HG03066 (cell line): ENCODE measurements around the gene C20orf96.
"Not testable (repeated sequence)": the region's sequence is repeated elsewhere in the genome, so short reads cannot be mapped to it uniquely, and the experiment has no call there.

Experiments used
- ATAC-seq: cut with Tn5 transposase; IDR thresholded peaks from one replicate; pipeline ENCODE4 v1.9.1; 2021; ENCODE audit warnings: low read depth; ENCODE audit not compliant: unreplicated experiment

C20orf96 gene, protein sequence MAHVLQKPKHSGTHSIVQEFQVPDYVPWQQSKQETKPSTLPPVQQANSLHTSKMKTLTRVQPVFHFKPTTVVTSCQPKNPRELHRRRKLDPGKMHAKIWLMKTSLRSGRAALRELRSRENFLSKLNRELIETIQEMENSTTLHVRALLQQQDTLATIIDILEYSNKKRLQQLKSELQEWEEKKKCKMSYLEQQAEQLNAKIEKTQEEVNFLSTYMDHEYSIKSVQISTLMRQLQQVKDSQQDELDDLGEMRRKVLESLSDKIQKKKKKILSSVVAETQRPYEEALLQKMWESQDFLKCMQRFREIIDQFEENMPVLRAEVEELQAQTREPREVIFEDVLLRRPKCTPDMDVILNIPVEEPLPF

DNA sequence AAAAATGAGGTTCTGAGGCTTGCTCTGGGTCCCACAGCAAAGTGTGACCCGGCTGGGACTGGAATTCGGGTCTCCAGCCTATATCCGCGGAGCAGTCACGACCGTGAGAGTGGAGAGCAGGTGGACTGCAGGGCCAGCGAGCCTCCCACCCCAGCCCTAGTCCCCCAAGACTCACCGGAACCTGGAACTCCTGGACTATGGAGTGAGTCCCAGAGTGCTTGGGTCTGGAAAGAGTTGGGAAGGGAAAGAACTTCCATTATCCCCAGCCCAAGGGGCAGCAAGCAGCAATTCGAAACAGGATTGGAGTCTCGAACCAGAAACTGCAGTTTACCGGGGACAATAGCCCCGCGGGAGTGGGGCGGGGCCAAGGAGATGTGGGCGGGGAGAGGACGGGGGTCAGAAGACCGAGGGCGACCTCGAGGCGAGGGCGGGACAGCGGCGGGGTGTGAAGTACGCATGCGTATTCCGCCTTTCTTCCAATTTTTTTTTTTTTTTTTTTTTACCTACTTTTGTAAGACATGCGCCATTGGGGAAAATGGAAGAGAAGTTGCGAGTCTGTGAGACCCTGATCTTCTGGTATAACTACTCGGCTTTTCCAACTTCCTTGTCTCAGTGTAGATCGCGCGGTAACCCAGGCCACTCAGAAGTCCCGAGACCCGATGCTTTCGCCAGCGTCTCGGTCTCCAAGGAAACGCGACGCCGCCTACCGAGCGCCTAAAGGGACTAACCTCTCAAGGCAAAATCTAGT lies at the start of gene C20orf96:
Gene C20orf96 (minus strand): TSS at position 667 of the 748 bp plus-strand sequence. CDS start 140 bp downstream, at position 527.
- peak; percentile 86 for ATAC-seq

DNA sequence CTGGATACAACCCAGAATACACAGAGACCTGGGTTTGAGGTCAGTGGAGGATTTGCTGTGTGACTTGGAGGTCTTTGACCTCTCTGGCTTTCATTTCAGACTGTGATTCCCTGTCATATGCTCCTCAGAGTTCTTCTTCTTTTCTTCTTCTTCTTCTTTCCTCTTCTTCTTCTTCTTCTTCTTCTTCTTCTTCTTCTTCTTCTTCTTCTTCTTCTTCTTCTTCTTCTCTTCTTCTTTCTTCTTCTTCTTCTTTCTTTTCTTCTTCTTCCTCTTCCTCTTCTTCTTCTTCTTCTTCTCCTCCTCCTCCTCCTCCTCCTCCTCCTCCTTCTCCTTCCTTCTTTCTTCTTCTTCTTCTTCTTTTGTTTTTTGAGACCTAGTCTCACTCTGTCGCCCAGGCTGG lies 45.5 kb upstream of the C20orf96 start:
- not testable (repeated sequence) for ATAC-seq

DNA sequence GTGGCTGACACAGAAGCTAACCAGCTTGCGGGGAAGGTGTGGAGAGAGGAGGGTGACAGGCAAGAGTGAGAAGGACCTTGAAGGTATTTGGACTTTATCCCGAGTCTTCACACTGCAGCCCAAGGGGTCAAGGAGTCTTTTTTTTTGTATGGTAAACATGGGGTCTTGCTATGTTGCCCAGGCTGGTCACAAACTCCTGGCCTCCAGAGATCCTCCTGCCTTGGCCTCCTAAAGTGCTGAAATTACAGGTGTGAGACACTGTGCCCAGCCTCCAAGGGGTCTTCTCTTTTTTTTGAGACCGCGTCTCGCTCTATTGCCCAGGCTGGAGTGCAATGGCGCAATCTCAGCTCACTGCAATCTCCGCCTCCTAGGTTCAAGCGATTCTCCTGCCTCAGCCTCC lies 44.0 kb upstream of the C20orf96 start:
- no peak for ATAC-seq

DNA sequence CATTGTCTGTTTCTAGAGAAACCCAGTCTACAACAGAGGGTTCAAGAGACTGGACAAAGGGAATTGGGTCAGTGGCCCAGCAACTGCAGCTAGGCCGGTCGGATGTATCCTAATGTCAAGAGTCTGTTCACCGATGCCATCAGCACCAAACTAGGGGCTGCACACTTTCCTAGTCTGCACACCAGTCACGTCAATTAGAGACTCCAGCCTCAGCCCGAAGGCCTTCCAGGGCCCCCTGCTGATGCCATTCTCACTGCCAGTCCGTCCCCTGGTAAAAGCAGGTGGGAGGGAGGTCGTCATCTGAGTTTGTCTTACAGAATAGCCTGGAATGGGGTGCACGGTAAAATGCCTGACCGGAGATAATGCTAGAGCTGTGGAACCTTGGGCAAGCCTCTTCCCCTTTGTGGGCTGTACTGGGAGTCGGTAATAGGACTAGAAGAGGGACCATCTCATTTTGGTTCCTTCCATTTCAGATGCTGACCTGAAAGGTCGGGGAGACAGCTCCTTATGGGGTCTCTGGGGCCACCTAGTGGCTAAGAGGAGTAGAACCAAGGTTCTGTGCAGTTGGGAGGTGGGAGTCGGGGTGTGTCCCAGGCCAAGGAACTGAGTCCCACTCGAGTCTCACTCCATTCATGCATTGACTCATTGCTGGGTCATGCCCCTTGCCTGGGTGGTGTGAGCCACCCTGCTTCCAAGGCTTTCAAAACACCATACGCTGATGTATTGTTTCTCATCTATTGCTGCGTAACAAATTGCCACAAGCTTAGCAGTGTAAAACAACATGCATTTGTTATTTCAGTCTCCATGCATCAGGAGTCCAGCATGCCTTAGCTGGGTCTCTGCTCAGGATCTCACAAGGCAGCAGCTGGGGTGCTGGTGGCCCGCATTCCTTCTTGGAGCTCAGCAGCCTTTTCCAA lies 39.9 kb upstream of the C20orf96 start:
- ATAC-seq, result no peak

DNA sequence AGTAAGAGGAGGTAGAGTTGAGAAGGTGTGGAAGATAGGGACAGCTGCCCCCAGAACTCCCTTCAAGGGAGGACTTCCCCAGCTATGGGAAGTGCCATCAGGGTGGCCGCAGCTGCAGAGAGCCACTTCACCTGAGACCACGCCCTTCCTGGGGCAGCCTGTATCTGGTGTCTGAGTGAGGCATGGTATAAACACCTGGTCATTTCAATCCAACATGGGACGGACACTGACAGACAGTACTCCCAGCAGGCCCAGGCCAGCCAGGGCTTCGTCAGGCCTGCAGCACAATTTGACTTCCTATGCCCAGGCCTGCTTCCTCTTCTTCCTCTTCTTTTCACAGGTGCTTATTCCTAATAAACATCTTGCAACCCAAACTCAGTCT lies 39.3 kb upstream of the C20orf96 start:
- no peak for ATAC-seq

DNA sequence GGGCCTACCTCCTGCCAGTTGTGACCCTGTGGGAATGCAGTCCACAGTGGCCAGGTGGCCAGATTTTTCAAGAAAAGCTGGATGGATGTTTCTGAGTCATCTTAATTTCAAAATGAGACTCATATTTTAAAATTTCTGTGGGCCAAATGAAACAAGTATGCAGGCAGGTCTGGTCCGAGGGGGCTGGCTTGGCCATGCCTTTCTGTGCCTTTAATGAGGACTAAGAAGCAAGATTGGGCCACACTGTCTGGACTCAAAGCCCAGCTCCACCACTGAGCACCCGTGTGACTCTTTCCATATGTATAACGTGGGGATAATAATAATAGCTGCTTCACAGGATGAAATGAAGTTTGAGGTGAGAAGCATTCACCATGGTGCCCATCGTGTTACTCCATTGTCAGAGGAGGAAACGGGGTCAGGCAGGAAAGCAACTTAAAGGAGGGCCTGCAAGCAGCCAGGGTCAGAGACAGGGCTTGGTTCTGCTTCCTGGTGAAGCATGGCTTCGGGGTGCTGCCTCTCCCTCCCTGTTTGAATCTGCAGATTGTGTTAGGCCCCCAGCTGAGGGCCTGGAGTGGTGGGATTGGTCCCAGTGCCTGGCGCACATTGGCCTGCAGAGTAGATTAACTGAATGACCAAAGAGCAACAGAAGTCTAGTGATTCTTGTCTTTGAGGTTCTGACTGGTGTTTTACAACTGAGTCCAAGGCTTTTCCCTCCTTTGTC lies 38.6 kb upstream of the C20orf96 start:
- no peak for ATAC-seq

DNA sequence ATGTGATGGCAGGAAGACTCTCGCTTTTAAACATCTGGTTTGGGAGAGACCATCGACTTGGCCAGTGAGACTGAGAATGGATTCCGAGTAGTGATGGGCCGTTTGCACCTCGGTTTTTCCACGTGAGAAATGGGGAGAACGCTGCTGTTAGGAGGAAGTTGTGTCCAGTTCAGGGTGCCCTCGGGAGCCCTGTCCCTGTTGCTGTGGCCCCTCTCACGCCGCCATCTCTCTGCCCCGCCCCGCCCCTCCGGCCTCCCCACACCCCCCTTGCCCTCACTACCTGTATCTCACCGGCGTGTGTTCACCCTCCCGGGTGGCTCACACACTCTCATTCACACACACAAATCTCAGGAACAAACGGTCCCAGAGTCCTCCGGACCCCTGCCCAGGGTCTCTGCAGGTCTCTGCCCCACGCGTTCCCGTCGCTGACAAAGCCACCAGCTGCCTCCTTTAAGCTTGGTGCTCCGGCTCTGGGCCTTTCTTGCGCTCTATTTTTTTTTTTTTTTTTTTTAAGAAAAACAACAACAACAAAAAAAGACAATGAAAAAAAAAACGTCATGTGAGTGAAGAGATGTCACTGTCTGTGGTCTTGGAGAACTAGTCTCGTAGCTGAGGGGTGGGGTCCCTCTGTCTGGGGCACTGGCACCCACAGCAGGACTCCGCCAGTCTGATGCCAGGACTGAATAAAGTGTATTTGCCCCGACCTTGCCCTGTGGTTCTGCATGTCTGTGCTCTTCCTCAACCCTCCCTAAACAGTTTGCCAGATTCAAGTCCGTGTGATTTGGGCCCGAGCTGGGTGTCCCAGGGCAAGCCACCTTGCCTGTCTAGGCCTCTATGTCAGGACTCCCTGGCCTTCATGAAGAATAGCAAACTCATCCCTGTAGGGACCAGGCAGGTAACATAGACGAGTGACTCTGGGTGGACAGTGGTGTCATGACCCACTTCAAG lies 37.8 kb upstream of the C20orf96 start:
- no peak for ATAC-seq

DNA sequence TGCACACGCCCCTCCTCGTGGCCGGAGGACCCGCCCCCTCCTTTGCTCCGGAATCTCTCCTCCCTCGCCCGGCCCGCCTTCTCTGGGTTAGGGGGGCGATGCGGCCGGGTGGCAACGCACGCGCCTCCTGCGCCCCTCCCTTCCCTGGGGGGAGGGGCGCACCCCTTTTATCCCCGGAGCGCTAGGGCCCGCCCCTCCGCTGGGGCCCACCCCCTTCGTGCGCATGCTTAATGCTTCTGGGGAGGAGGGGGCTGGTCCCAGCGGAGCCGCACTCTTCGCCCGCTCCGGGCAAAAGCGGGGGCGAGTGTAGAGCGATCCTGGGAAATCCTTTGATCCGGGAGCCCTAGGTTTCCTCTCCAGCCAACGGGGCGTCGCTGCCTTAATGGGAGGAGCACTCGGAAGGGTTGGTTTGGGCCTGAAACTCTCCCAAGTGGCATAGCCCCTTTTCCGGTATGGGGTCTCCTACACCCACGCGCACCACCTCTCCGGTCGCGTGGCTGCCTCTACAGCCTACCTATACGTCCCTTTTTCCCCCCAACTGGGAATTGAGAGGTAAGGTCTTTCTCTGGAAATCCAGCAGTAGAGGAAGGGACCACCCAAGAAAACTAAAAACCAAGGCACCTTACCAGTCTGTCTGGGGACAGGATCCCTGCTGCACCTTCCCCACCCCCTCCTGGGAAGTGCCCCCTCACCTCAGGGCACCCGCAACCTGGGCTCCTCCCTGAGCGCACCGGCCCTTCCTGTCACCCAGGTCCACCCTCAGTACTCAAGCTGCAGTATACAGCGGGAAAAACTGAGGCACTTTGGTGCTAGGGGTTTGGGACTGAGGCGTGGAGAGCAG lies 36.9 kb upstream of the C20orf96 start:
- ATAC-seq, result no peak

DNA sequence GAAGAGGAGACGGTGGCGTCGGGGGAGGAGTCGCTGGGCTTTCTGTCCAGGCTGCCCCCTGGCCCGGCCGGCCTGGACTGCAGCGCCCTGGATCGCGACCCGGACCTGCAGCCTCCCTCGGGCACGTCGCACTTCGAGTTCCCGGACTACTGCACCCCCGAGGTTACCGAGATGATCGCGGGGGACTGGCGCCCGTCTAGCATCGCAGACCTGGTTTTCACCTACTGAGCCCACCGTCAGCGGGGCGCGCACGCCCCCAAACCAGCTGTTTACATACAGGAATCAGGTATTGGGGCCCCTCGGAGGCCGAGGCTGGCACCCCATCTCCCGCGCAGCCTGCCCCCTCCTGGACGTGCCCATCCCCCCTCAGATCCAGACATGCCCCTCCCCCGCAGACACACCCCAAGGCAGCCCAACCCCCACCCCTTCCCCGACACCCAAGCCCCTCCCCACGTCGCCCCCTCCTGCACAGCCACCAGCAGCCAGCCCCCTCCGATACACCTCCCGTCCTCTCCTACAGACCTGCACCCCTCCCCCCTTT lies 36.2 kb upstream of the C20orf96 start:
- no peak for ATAC-seq

DNA sequence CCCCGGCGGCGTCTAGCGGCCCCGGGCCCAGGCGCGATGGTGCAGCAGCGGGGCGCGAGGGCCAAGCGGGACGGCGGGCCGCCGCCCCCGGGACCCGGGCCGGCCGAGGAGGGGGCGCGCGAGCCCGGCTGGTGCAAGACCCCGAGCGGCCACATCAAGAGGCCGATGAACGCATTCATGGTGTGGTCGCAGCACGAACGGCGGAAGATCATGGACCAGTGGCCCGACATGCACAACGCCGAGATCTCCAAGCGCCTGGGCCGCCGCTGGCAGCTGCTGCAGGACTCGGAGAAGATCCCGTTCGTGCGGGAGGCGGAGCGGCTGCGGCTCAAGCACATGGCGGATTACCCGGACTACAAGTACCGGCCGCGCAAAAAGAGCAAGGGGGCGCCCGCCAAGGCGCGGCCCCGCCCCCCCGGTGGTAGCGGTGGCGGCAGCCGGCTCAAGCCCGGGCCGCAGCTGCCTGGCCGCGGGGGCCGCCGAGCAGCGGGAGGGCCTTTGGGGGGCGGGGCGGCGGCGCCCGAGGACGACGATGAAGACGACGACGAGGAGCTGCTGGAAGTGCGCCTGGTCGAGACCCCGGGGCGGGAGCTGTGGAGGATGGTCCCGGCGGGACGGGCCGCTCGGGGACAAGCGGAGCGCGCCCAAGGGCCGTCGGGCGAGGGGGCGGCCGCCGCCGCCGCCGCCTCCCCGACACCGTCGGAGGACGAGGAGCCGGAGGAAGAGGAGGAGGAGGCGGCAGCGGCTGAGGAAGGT lies 35.5 kb upstream of the C20orf96 start:
- ATAC-seq, result no peak

DNA sequence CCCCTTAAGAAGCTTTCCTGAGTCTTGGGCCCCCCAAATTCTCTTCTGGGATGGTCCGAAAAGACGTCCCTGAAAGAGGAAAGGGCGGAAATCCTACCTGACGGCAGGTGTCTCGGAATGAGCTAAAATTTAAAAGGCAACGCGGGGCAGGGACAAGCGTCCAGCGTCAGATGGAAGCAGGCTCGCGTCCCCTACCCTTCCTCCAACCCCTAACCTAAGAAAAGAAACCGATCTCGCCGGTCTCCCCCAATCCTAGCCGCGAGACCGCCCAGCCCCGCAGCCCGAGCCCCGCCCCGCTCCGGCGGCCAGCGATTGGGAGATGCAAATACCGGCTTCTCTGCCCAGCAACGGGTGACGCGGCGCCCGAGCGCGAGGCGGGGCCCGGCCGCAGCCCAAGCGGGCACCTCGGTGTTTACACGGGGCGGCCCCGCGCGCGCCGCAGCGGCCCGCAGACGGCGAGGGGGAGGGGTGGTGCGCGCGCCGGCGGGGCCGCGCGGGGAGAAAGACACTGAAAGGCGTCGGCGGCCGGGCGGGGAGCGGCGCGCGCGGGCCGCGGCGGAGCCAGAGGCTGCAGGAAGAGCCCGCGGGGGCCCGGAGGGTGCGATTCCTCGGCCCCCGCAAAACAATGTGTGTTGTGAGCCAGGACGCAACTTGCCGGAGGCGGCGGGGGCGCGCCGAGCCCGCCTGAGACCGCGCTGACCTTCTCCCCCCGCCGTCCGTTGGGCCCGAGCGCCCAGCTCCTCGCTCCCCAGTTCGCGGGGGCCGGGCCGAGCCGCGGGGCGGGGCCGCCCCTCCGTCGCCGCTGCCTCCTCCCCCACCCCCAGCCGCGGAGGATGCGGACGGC lies 34.7 kb upstream of the C20orf96 start, which contains the start of gene SOX12:
Gene SOX12 (plus strand): TSS at position 508 of the 844 bp plus-strand sequence. CDS start 373 bp downstream, outside the sequence.
- peak; percentile 69 for ATAC-seq

DNA sequence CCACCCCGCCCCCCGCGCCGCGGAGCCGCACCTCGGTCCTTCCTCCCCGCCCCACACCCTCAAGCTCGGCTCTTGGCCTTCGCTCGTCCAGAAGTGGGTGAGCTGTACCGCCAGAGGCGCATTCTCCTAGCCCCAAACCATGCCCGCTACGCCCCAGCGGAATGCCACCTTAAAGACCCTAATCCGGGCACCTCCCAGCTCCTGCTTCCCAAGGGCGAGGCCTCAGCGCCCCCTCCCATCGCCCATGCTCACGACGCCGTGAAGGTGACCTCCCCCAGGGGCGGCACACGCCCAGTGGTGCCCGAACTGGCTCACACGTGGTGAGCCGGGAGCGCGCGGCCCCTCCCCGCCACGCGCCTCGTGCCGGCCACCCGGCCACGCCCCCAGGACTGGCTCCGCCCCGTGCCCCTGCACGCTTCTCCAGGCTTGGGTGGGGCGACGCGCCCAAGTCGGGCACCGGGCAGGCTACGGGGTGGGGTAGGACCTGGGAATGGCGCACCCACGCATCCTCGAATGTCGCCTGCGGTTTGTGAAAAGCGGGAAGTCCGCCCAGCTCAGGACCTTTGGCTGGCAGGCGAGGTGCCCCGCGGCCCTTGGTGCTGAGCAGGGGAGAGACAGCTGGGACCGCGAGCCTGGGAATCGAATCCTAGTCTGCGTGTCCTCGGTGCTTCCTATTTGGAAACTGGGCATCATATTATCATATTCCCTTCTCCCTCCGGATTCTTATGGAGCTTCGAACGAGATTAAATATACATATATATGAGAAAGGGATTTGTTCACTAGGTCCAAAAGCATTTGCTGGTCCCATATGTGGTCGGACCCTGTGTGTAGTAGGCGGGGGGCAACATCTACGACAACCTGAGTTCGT lies 33.9 kb upstream of the C20orf96 start:
- peak; percentile 37 for ATAC-seq

DNA sequence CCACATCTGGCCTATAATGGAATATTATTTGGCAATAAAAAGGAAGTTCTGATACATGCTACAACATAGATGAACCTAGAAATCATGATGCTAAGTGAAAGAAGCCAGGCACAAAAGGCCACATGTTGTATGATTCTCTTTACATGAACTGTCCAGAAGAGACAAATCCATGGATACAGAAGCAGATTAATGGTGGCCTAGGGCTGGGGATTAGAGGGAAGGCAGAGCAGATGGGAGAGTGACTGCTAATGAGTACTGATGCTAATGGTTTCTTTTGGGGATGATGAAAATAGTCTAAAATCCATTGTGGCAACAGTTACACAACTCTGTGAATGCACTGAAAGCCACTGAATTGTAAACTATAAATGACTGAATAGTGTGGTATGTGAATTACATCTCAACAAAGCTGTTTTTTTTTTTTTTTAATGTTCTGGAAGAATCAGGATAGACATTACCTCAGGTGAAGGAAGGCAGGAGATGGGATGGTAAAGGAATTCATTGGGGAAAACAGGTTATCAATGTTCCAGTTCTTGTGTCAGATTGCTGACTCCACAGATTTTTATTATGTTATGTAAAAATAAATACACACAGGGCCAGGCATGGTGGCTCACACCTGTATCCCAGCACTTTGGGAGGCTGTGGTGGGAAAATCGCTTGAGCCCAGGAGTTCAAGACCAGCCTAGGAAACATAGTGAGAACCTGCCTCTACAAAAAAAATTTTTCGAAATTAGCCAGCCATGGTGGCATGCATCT lies 25.9 kb upstream of the C20orf96 start:
- no peak for ATAC-seq

DNA sequence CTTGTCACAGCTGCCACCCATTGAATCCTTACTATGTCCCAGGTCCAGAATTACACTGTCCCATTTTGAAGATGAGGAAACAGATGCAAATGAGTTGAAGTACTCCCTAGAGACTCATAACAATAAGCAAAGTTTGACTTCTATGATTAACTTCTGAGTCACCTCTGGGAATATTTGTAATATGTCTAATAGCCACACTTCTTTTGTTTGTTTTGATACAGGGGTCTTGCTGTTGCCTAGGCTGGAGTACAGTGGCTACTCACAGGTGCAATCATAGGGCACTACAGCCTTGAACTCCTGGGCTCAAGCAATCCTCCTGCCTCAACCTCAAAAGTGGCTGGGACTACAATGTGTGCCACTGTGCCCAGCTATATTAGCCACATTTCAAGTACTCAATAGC lies 23.4 kb upstream of the C20orf96 start:
- ATAC-seq, result no peak

DNA sequence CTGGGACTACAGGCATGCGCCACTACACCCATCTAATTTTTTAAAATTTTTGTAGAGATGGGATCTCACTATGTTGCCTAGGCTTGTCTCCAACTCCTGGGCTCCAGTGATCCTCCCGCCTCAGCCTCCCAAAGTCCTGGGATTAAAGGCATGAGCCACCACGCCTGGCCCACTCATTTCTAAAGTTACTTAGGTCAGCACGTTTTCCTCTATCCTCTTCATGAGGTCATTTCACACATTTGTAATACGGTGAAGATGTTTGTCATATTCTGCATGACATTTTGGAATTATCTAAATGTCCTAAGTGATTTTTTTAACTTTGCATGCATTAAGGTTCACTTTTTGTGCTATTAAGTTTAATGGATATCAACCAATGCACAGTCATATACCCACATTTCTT lies 22.9 kb upstream of the C20orf96 start:
- no peak for ATAC-seq
